Midbrain (tissue), 1 donor: Measurements from ENCODE around the gene RARRES2.

ENCODE experiments used
- DNase-seq: peaks from one replicate; lab custom pipeline; 2025; lab: John Stamatoyannopoulos, UW

The RARRES2 gene

GRCh38 chr7:150337659-150338081, 3.8 kb downstream of the RARRES2 start:
- no peak for DNase-seq

DNA sequence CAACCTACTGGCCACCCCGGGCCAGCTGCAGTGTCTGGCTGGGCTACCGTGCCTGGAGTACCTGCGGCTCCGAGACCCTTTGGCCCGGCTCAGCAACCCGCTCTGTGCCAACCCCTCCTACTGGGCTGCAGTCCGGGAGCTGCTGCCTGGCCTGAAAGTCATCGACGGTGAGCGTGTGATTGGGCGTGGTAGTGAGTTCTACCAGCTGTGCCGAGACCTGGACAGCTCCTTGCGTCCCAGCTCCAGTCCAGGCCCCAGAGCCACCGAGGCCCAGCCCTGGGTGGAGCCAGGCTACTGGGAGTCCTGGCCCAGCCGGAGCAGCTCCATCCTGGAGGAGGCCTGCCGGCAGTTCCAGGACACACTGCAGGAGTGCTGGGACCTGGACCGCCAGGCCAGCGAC, 4.2 kb downstream of the RARRES2 start:
- no peak for DNase-seq

DNA sequence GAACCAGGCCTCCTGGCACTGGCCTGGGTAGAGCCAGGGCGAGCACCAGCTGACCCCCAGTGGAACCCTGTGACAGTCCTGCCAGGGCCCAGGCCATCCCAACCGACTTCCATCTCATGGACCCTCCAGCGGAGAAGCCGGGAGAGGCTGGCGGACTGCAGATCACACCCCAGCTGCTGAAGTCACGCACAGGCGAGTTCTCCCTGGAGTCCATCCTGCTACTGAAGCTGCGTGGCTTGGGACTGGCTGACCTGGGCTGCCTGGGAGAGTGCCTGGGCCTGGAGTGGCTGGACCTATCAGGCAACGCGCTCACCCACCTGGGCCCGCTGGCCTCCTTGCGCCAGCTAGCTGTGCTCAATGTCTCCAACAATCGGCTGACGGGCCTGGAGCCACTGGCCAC, 4.7 kb downstream of the RARRES2 start:
- DNase-seq, result no peak

- no peak for DNase-seq
These were observed 5.7 kb downstream of the RARRES2 start for GRCh38 chr7:150335774-150336112.

GRCh38 chr7:150335108-150335773, 6.2 kb downstream of the RARRES2 start:
- no peak for DNase-seq

DNA sequence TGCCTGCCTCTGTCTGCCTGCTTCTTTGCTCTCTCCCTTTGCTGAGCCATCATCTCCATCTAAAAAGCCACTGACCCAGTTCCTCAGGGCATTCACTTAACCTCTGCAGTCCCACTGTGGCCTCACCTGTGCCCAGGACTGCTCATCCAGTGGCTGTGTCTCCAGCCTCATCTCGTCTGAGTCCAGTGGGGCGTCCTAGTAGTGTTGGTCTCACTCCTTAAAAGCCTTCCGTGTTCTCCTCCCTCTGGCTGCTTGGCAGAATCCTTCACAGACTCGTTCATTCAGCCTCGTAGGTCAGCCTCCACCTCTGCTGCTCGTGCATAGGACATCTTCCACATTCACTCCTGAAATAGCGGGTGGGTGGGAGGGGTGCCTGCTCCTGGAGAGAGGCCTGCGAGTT, 7.3 kb downstream of the RARRES2 start:
- DNase-seq, result no peak

DNA sequence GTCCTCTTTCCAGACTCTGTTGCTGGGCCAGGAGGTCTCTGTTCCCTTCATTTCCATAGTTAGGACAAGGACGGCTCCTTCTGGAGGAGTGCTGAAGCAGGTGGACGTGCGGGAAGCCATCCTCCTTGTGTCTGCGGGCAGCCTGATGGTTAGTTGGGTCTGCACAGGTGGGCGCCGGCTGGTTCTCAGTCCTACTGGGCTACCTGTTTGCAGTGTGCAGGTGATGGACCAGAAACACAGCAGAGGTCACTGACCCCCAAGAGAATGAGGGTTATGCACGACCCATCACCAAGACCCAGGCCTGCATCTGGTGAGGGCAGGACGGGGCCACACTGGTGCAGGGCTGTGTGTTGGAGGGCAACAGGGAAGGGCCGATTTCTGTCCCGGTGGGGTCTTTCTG, 7.8 kb downstream of the RARRES2 start:
- no peak for DNase-seq

DNA sequence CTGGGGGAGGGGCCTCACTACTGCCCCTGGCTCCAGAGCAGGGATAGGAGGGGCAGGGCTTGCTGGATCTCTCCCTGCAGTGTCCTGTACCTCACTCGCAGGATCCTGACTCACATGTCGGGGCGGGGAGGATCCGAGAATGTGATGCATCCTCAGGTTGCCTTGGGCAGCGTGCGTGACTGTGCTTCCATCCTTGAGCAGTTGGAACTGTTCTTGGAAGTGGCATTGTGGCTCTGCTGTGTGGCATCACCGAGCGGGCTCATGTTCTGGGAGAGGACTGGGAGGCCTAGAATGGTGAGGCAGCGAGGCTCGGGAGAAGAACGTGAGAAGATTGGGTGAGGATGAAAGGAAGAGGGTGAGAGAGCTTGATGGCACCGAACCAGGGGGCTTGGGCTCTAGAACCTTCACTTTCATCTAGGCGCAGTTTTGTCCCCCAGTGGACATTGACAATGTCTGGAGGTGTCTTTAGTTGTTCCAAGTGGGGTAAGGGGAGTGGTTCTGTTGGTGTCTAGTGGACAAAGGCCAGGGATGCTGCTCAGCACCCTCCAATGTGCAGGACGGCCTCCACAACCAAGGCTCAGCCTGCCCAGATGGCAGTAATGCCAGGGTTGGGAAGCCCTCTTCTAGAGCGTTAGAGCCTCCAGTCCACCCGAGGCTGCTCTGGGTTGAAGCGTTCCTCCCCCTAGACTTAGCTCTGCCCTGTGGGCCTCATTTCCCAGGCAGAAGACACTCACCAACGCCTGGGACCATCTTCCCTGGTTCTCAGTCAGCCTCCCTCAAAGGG, 8.4 kb downstream of the RARRES2 start:
- DNase-seq, result no peak

DNA sequence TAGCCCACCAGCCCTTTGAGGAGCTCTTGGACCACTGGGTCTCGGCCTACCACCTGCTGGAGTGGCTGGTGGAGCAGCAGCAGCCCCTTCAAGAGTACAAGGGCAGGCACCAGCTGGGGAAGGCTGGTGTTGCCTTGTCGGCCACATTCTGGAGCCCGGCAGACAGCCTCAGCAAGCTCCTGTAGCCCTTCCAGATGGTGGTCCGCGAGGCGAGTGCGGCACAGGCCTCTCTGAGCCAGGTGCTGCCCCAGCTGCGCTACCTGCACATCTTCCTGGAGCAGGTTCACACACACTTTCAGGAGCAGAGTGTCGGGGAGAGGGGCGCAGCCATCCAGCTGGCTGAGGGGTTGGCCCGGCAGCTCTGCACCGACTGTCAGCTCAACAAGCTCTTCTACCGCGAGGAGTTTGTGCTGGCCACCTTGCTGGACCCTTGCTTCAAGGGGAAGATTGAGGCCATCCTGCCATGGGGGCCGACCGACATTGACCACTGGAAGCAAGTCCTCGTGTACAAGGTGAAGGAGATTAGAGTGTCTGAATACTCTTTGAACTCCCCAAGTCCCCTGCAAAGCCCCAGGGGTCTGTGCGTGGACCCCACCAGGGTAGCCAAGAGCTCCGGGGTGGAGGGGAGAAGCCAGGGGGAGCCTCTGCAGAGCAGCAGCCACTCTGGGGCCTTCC, 11.1 kb downstream of the RARRES2 start:
- DNase-seq, result no peak

DNA sequence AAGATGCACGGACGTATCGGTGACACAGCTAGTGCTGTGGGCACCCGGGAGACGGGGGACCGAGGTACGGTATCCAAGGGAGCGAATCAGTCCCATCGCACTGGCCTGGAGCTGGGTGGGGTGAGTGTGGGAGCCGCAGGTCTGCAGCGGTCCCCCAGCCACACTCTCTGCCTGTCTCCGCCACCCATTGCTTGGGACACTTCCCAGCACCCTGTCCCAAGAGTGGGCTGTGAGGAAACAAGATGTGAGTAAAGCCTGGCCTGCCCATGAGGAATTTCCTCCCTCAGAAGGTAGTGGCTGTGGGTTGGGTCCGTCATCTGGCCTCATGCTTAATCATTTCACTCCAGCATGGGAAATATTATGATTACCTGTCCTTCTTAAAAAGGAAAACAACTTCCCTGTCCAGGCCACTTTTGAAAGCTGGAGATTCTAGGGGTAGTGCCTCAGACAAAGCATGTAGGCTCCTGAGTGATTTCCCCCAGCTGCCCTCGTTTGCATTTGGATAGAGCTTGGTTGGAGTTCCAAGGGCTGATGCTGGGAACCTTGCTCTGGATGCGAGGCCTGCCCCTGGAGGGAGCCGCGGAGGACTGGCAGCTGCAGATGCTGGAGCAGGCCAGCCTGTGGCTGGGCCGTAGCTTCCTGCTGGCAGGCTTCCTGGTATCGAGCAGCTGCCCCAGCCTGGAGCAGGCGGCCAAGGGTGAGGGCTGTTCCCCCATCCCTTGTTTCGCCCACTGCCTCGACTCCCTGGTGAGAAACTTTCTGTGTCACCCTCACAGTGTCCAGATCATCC, 11.9 kb downstream of the RARRES2 start:
- DNase-seq, result peak; percentile 48

DNA sequence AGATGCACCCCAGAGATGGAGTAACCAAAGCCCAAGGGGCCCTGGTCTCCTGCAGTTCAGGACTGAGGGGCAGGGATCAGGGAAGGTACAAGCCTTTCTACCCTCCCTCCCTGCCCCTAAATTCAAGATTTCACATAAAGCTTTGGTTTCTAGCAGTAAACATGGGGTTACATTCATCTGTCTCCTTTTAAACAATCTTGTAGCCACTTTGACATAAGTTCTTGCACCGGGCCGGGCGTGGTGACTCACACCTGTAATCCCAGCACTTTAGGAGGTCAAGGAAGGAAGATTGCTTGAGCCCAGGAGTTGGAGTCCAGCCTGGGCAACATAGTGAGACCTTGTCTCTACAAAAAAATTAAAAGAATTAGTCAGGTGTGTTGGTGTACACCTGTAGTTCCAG, 14.1 kb downstream of the RARRES2 start:
- no peak for DNase-seq

- DNase-seq, result no peak
These were observed 14.7 kb downstream of the RARRES2 start for GRCh38 chr7:150326657-150327268.

DNA sequence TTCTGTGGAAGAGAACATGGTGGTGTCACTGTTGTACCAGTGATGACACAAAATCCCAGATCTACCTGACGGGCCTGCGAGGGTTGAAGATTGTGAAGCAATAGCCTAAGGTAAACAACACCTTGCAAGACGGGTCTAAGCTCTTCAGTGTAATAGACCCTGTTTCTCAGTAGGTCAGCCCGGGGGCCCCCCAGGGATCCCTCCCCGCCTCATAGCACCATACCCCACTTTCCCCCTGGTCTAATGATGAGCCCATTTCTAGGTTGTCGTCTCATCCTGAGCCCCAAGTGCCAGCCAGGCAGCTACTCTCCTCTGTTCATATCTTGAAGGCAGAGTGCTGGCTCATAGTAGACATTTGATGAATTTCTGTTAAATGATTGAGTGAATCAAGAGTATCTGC, 15.5 kb downstream of the RARRES2 start:
- DNase-seq, result no peak

DNA sequence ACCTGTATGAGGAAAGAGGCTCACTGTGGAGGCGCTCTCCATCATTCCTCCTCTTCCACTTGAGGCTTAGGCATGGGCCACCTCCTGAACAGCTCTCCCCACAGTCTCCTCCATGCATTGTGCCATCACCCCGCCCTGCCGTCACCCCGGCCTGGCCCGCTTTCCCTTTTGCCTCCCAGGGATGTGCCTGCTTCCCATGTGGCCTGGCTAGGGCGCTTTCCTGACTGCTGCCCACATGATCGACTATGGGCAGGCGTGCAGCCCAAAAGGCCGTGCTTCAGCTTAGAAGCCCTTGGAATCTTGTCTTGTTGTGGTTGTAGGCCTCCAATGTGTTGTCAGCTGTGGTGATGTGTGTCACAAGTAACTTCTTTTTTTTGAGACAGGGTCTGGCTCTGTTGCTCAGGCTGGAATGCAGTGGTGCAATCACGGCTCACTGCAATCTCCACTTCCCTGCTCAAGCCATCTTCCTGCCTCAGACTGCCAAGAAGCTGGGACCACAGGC, 16.3 kb downstream of the RARRES2 start:
- no peak for DNase-seq

DNA sequence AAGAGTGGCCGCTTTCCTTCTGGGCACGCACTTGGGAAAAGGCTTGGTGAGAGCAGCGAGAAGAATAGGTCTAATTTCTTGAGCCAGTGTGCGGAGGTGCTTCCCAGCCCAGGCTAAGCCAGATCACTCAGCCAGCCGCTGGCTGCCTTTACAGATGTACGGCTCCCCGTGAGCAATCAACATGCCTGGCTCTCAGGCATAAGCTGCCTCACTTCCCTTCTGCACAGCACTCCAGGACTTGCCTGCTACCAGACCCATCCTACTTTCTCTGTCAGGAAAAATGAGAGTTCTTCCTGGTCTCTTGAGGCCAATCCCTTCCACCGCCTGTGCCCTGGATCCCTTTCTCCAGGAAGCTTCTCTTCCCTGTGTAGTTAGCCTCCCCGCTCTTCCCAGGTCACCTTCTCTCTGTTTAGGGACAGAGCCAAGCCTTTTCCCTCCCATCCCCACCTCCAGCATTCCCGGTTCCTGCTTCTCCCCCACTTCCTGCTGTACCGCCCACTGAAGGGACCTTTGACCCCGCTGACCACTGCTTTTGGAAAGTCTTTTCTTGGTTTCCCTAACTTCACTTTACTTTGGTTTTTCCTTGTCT, 17.0 kb downstream of the RARRES2 start:
- DNase-seq, result no peak

DNA sequence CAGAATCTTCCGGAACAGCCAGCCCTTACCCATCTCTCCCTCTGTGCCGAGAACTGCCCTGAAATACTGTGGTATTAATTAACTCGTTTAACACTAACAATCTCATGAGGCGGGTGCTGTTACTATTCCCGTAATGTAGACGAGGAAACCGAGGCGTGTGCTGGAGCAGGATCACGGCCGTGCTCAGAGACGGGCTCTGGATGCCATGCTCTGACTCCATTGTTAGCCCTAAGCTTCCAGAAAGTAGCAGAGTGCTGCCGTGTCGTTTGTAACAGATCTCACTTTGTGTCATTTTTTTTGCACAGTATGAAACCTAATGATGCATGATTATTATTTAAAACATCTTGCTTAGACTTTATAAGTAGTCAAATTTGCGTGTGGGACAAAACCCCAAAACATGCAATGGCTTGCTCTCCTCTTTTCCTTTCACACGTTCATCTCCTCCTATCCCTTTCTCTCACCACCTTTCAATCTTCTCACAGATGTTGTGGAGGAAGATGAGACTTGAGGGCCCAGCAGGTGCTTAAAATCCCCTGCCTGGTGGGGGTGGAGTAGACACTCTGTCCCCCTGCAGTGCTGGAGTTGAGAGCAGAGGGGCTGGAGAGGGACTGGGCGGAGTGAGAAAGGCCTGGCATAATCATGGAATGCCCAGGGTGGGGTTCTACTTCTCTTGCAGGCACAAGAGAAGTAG, 17.6 kb downstream of the RARRES2 start:
- no peak for DNase-seq

GRCh38 chr7:150322833-150323681, 18.4 kb downstream of the RARRES2 start, which contains the start of the genes ACTR3C and LRRC61:
TSS of gene ACTR3C (minus strand) at chr7:150323545. CDS start at chr7:150295296, 28,249 bp downstream.
TSS of gene LRRC61 (plus strand) at chr7:150323355. CDS start at chr7:150336862, 13,507 bp downstream.
- no peak for DNase-seq

DNA sequence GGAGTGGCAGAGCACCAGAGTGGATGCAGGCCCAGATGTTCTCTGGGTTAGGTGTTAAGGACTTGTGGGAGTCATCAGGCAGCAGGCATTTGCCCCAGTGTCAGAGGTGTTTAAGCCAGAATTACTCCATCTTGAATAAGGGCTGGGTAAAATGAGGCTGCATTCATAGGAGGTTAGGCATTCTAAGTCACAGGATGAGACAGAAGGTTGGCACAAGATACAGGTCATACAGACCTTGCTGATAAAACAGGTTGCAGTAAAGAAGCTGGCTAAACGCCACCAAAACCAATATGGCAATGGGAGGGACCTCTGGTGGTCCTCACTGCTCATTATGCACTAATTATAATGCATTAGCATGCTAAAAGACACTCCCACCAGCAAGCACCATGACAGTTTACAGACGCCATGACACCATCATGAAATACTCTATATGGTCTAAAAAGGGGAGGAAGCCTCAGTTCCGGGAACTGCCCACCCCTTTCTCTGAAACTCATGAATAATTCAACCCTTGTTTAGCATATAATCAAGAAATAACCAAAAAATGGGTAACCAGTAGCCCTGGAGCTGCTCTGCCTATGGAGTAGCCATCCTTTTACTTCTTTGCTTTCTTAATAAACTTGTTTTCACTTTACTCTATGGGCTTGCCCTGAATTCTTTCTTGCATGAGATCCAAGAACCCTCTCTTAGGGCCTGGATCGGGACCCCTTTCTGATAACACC, 19.2 kb downstream of the RARRES2 start:
- no peak for DNase-seq

GRCh38 chr7:150321788-150322113, 19.7 kb downstream of the RARRES2 start:
- DNase-seq, result no peak
